Testis (tissue), 2 donors: ENCODE data around the gene STX16.

Source experiments
- POLR2A ChIP-seq: fragments of 450-650 bp; IDR thresholded peaks from one replicate; pipeline ENCODE4 v1.6.1; 2017; ENCODE audit warnings: antibody characterized with exemption, mild to moderate bottlenecking, moderate library complexity
- TF ChIP-seq, protein P1 (sequence below), 3 experiments: fragments of 450-650 bp in 2 of 3; fragments of 200-600 bp in 1 of 3; sonication (generic) in 1 of 3; IDR thresholded peaks; one replicate each; pipeline ENCODE4 v1.5.1; 2016 to 2019; ENCODE audit warnings: antibody characterized with exemption in 3 of 3, mild to moderate bottlenecking in 2 of 3, moderate library complexity in 1 of 3

DNA sequence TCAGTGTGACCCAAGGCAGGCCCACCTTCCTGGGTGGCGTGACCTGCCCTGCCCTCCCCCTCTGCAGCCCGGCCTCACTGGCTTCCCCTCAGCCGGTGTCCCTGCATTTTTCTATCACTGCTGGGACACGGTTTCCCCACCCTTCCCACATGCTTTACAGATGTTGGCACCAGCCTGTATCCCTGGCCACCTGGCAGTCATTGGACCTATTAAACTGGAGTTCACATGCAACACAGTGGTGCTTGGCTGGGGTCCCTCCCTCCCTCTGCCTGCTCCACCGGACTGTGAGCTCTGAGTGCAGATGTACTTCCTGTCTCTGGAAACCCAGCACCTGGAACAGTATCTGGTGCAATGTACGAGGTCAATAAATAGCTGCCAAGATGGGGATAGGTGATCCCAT lies 25.5 kb upstream of the STX16 start:
- TF ChIP-seq, protein P1, sequence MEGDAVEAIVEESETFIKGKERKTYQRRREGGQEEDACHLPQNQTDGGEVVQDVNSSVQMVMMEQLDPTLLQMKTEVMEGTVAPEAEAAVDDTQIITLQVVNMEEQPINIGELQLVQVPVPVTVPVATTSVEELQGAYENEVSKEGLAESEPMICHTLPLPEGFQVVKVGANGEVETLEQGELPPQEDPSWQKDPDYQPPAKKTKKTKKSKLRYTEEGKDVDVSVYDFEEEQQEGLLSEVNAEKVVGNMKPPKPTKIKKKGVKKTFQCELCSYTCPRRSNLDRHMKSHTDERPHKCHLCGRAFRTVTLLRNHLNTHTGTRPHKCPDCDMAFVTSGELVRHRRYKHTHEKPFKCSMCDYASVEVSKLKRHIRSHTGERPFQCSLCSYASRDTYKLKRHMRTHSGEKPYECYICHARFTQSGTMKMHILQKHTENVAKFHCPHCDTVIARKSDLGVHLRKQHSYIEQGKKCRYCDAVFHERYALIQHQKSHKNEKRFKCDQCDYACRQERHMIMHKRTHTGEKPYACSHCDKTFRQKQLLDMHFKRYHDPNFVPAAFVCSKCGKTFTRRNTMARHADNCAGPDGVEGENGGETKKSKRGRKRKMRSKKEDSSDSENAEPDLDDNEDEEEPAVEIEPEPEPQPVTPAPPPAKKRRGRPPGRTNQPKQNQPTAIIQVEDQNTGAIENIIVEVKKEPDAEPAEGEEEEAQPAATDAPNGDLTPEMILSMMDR (IDR thresholded peaks at IDR 0.05): no peak
- no peak for TF ChIP-seq POLR2A
